GM19035 (cell line): ENCODE results near the gene CRYL1.

Experiments used
- ATAC-seq: cut with Tn5 transposase; IDR thresholded peaks from one replicate; pipeline ENCODE4 v1.9.1; 2021; ENCODE audit not compliant: unreplicated experiment

The CRYL1 gene

DNA sequence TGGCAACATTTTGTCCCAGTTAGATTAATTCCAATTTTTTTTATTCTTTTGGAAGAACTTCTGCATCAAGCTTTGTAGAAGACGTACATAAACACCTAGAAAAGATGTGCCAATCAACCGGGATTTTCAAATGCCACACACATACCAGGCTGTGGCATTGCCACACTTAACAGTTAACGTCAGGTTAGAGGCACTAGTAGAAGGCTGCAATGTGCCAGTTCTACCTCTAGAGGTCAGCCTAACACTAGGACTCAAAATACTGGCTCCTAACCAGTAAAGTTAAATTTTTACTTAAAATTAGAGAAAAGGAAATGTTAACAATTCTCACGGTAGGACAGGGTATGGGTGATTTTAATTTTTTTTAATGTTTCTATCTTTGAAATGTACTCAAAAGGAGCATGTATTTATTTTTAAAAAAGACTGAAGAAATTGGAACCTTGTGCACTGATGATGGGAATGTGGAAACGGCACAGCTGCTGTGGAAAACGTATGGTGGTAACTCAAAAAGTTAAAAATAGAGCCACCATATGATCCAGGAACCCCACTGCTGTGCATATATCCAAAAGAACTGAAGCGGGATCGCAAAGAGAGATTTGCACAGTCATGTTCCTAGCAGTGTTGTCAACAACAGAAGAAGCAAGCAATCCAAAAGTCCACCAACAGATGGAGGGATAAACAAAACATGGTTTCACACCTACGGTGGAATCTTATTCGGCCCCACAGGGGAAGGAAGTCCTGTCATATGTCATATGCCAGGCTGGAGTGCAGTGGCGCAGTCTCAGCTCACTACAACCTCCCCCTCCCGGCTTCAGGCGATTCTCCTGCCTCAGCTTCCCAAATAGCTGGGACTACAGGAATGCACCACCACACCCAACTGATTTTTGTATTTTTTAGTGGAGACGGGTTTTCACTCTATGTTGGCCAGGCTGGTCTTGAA is 30.3 kb downstream of the CRYL1 start:
- no peak for ATAC-seq

DNA sequence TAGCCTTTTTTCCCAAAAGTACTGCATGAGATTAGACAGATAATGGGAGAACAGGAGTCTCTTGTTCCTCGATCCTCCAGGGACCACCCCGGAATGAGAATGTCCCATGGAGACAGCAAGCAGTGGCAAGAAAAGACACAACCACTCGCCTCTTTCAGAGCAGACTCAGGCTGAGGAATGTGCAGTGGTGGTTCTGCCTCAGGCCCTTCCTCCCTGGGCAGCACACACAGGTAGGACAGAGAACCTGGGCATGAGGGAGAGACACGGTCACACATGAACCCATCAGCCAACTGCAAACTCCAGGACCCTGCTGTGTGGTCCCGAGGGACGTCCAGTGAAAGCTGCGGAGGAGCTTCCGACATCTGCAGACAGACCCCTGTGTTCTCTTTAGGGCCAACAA is 31.0 kb downstream of the CRYL1 start:
- no peak for ATAC-seq

DNA sequence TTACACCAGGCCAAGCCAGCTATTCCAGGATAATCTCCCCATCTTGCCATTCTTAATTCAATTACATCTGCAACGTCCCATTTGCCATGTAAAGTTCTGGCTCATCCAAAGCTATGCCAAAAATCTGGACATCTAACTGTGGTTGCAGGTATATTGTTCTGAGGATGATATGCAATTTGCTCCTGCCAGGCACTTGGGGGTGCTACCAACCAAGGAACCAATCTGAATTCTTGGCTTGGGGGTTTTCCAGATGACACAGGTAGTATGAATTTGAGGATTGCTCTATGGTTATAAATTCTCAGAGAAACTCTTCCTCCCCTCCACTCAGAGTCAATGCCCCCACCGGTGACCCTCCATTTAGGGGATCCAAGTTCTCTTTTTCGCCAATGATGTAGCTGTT is 33.0 kb downstream of the CRYL1 start:
- no peak for ATAC-seq

DNA sequence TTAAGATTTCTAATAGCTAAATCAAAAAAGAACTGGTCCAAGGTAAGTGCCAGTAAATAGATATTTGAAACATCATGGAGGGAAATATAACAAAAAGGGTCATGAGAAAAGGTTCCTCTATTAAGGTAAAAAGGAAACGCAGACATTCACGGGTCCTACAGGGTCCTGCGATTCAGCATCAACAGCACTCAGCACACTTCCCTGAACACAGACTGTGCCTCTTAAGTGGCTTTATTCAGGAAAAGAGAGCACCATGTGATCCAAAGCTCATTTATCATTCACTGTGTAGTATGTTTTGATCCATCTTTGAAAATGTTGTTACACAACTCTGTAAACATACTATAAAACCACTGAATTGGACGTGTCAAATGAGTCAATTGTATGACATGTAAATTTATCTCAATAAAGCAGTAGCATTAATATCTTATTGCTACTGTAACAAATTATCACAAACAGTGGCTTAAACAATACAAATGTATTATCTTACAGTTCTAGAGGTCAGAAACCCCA is 33.7 kb downstream of the CRYL1 start:
- no peak for ATAC-seq

DNA sequence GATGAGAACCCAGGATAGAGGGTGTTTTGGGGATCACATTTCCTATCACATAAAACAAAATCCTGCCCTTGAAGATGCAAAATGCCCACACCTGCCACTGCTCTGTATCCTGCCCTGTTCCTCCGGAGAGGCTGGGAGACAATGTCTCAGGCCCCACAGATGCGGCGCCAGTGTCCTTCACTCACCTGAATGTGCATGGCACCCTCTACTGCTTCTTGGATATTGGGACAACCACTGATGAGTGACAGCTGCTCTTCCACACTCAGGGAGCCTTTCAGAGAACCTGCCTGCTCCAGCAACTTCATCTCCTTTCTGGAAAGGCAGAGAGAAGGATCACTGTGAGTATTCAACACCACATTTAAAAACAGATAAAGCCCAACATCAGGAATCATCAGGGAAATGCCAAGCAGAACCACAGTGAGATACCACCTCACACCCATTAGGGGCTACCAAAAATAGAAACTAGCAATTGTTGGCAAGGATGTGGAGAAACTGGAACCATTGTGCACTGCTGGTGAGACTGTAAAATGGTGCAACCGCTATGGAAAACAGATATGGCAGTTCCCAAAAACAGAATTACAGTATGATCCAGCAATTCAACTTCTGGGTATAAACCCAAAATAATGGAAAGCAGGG is 36.4 kb downstream of the CRYL1 start:
- no peak for ATAC-seq

DNA sequence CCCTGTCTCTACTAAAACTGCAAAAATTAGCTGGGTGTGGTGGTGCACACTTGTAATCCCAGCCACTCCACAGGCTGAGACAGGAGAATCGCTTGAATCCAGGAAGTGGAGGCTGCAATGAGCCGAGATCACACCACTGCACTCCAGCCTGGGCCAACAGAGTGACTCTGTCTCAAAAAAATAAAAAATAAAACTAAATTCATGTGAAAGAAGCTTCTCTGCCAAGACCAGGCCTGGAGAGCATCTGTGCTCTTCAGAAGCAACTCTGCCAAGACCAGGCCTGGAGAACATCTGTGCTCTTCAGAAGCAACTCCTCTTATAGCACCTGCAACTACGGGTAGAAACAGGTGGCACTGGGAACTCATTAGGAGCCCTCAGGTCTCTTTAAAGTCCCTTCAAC is 37.7 kb downstream of the CRYL1 start:
- no peak for ATAC-seq

DNA sequence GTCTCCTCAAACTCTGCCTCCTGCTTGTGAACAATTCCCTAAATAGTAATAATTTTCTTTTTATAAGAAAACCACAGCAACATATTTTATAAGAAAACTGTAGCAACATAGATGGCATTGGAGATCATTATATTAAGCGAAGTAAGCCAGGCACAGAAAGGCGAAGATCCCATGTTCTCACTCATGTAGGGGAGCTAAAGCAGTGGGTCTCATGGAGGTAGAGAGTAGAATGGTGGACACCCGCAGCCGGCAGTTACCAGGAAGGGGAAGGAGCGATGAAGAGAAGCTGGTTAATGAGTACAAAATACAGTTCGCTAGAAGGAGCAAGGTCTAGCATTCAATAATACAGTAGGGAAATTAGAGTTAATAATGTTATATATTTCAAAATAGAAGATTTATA is 42.9 kb downstream of the CRYL1 start:
- no peak for ATAC-seq

DNA sequence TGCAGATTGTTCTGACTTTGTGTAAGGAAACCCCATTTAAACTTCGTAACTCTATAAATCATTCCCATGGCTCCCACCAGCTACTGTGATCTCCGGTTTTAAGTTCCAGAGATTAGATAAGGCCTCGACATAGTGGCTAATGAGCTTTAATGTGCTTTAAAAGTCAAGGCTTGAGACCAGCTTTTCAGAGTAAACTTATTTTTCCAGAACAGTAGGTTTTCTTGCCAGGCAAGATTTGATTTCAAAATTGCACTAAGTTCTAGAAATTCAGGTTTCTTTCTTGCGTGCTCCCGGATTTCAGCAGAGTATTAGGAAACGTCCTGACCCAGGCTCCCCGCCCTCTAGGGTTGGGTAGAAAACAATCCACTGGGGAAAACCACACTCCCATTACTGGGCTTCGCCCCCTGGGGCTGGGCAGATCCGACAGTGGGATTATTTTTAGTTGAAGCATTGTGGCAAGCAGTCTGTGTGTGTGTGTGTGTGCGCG is 43.3 kb downstream of the CRYL1 start:
- no peak for ATAC-seq

DNA sequence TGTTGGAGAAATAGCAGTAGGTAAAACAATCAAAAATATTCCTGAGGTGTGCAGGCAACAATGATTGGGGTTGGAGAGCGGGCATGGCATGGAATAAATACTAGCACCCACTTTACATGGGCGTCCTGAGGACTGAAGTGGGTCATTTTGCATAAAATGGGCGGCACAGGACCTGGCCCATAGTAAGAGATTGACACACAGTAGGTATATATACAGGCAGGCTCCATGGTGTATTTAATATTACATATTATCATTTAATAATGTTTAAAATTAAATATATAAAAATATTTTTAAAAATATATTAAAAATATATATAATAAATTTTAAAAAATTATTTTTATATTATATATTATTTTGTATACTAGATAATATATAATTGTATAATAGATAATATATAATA is 48.3 kb downstream of the CRYL1 start:
- ATAC-seq: no peak

DNA sequence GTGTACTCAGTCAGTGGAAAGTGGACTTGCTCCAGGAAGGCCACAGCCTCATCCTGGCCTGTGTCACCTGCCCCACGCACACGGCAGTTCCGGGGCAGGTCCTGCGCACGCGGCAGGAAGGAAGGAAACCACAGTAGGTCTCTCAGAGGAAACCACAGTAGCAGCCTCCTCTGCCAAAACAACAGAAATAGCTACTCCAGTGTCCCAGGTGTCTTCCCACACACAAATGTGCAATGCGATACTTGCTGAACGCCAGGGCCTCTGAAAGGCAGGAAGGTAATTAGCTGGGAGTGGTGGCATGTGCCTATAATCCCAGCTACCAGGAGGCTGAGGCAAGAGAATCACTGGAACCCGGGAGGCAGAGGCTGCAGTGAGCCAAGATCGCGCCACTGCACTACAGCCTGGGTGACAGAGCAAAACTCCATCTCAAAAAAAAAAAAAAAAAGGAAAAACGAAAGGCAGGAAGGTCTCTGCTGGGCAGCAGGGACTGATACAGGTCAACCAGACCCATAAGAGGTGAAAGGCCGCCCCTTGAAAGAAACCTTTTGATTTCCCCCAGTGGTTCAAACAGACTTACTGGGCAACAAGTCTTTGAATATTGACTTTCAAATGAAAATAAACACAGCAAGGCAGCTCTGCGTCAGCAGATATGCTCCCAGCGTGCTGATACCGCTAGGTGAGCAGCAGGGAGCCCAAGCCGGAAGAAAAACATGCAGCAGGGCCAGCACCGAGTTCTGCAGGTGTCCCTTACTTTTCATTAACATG is 49.5 kb downstream of the CRYL1 start:
- peak; percentile 78 for ATAC-seq

DNA sequence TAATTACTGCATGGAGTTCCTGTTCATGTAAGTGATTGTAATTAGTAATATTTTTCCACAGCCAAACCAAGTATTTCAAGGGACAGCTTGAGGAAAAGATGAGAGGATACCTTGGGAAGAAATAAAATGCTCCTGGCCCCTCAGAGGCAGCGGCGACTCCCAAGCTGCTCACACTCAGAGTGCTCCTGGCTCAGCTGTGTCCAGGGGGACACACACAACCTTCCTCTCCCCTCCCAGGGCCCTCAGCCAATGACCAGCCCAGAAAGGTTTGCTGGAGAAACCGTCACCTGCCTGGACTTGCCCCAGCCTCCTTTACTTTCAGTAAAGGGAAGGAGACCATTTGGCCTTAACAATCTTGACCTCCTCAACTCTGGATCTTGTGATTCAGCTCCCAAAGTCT is 51.1 kb downstream of the CRYL1 start:
- ATAC-seq: no peak

DNA sequence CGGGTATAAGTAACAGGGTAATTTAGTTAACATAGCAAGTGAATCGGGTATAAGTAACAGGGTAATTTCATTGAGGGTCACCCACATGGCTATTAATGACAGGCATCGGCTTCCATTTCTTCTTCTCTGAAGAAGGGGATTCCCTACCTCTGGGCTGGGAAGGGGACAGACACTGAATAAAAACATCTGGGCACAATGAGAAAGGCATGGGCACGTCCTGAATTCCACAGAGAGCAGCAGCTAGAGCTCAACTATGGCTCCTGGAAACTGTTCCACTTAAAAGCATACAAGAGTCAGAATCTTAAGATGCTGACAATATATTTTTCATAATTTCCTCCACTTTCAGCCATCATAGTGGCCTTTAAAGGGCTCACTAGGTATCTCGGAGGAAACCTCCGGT is 51.8 kb downstream of the CRYL1 start:
- ATAC-seq: no peak

DNA sequence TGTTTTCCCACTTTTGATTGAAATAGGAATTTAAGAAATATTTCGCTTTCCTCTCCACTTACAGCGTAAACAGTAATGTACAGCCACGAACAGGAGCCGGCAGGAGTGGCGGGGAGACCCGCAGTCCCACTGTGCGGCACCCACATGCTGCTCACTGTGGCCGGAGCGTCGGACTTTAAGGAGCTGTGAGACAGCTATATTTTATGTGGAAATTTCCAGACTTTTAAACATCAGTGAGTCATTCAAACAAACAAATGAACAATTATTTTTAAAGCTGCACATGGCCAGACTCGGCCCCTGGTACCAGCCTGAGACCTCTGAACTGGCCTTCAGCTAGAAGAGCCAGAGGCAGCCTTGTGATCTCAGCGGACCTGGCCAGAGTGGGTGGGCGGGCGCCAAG is 52.5 kb downstream of the CRYL1 start:
- no peak for ATAC-seq

DNA sequence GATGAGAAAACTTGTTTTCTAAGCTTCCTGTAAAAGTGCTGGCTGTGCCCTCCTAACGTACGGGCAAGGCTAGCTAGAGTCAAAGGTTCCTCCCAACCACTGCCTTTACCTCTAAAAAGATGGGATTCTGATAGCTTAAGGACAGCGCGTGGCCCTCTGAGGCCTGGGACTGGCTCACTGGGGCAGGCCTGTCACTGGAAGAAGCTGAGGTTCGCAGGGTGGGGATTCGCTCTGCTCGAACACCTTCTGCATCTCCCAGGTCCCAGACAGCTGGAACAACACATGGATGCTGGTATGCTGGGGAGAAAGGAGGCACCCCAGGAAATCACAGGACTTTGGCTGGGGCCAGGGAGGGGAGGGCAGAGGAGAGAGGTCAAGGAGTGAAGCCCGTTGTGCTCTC is 53.1 kb downstream of the CRYL1 start:
- no peak for ATAC-seq

DNA sequence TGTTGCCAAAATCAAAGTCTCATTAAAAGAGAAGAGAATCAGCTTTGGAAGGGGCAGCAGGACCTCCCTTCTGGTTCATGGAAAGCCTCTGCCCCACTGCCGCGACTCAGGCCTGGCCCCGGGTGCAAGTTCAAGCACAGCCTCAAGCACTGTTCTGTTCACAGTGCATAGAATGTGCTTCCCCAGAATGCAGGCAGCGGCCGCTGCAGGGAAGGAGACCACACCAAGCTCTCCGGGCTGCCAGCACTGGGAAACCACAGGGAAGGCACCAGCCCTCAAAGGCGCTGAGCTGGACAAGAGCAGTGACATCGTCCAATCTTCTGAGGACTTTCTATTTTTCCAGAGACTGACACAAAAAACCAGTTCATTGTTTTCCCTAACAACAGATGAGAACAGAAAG is 55.5 kb downstream of the CRYL1 start:
- no peak for ATAC-seq

DNA sequence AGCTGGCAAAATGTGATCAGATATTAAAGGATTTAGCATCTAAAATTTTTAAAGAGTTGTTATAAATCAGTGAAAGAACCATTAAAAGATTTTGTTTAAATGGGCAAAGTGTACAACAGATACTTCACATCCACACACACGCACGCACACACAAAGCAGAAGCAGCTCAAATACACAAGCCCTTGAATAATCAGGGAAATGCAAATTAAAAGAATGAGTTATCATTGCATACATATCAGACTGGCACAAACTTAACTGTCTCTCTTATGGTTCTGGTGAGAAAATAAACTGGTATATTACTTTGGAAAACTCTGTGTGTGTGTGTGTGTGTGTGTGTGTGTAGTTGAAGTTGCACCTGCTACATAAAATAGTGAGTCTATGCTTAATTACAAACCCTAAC is 59.3 kb downstream of the CRYL1 start:
- no peak for ATAC-seq

DNA sequence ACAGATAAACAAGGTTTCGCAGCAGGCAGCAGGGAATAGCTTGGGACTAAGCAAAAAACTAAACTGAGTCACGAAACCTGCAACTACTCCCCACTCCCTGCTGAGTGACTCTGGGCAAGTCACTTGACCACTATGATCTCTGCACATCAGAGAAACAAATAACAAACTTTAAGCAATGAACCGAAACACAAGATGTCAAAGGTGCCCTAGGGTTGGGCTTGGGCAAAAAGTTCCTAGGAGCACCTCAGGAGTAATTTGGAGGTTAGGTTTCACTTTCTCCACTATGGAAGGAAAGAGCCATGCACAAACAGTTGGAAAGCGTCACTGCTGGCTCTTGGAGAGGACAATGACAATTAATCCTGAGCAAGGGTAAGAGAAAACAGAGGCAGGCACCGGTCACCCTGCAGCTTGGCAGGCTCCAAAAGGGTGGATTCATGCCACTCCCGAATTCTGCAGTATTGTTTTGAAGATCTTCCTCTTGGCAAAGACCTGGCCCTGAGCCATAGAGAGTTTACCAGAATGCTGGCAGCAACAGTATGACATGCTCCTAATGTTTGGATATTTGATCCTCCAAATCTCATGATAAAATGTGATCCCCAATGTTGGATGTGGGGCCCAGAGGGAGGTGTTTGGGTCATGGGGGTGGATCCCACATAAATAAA is 60.3 kb downstream of the CRYL1 start:
- ATAC-seq: no peak

DNA sequence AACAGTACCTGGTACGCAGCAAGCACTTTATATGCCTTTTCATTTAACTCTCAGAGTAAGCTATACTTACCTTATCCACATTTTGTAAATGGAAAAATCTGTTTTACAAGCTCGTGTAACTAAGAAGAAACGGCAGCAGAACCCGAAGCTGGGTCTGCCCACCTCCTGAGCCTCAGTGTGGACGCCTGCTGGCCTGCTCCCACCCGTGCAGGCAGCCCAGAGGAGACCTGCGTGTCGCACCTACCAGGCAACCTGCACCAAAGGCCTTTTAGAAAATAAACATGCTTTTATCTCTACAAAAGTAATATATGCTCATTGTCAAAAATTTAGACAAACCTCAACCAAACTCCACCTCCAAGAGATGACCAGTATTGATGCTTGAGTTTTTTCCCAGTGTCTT is 62.7 kb downstream of the CRYL1 start:
- ATAC-seq: no peak

DNA sequence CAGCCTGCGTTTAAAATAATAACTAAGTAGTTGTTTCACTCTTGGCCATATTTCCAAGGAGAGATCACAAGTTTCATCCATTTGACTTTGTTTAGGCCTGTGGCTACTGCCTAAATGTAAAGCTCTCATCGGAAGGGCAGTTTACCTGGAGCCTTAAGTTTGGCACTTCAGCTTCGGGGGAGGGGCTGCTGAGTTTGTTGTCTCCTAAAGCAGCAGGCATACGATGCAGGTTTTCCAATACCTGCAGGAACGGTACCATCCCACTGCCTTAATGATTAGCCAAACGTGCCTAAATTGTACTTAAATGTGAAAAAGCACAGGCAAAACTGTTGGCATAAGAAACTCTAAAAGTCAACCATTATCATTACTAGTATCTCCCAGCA is 63.1 kb downstream of the CRYL1 start:
- ATAC-seq: no peak

DNA sequence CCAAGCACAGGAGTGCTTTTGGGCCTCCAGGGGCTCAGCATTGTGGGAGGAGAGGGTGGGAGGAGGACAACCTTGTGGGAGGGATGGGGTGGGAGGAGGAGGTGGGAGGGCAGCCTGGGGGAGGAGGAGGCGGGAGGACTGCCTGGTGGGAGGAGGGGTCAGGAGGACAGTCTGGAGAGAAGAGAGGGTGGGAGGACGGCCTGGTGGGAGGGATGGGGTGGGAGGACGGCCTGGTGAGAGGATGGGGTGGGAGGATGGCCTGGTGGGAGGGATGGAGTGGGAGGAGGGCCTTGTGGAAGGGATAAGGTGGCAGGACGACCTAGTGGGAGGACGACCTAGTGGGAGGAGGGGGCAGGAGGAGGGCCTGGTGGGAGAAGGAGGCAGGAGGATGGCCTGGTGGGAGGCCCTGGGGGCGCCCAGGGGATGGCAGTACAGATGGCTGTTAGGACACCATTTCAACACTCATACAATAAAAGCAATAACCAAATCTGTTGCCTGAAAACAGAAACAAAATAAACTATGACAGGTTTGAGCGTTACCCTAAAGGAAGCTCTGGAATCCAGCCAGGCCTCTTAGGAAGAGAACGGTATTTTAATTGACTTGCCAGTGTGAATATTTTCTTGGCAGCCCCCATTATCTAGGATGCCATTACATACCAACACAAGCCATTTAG is 63.7 kb downstream of the CRYL1 start:
- no peak for ATAC-seq
